A549 (cell line): ENCODE results near the gene NHERF1. TPM values are rescaled to one million over a fixed set of nuclear protein-coding genes. Genes with fewer than 3 reads are reported as not detected.
A peak's percentile ranks its signal among the peaks of the same experiment; 100 is the strongest.

ENCODE experiments used
- ATAC-seq, 2 experiments: fragments of 200-7000 bp in 1 of 2; fragments of >200 bp in 1 of 2; cut with Nextera tagmentation in 1 of 2; cut with Tn5 transposase in 1 of 2; 3 replicates each; pipeline versions ENCODE4 v1.8.0 to v1.9.1; 2018 to 2020; ENCODE audit warnings: mild to moderate bottlenecking in 1 of 2, moderate library complexity in 1 of 2
- CTCF ChIA-PET: fragments of 300-600 bp; sonication (Branson Sonifier 250); formaldehyde crosslinking; extraction: SDS; loops from one replicate; lab custom pipeline; 2021; ENCODE audit warnings: antibody characterized with exemption, inconsistent platforms; lab: Yijun Ruan, JAX
- POLR2A ChIA-PET: fragments of 350-600 bp; formaldehyde crosslinking; extraction: SDS; loops from one replicate; lab custom pipeline; 2021; ENCODE audit warnings: antibody characterized with exemption, inconsistent platforms; lab: Yijun Ruan, JAX
- DNase-seq, 2 experiments: peaks; one replicate each; pipeline versions ENCODE4 v3.0.0 to v3.0.0-alpha.2; 2011 to 2016; ENCODE audit warnings: low read depth in 1 of 2, low spot score in 1 of 2
- FAIRE-seq: peaks from 2 replicates; lab custom pipeline; 2011; peaks lifted over from hg19 to GRCh38; lab: Jason Lieb, UNC
- H3K27ac ChIP-seq, 2 experiments: fragments of >200 bp; sonication (Bioruptor Twin); formaldehyde crosslinking; 3 replicates each; pipeline ENCODE4 v1.5.1; 2016 to 2017
- H3K4me1 ChIP-seq: fragments of >200 bp; sonication (Bioruptor Twin); formaldehyde crosslinking; 3 replicates; pipeline ENCODE4 v1.6.1; 2016
- H3K4me2 ChIP-seq: fragments of >200 bp; sonication (Bioruptor Twin); formaldehyde crosslinking; 3 replicates; pipeline ENCODE4 v1.6.1; 2016
- H3K4me3 ChIP-seq: fragments of >200 bp; sonication (Bioruptor Twin); formaldehyde crosslinking; 3 replicates; pipeline ENCODE4 v1.5.1; 2016
- H3K9me3 ChIP-seq: fragments of >200 bp; sonication (Bioruptor Twin); formaldehyde crosslinking; 3 replicates; pipeline ENCODE4 v1.6.1; 2016
- BCL3 ChIP-seq: fragments of >200 bp; sonication (Bioruptor Twin); formaldehyde crosslinking; IDR thresholded peaks from 3 replicates; pipeline ENCODE4 v1.6.1; 2016
- CEBPB ChIP-seq, 2 experiments: fragments of >200 bp in 1 of 2; sonication (Bioruptor Twin) in 1 of 2; formaldehyde crosslinking in 1 of 2; IDR thresholded peaks; 2 replicates each; pipeline ENCODE4 v1.6.1; 2012 to 2016
- CHD4 ChIP-seq: fragments of 200-600 bp; sonication (generic); IDR thresholded peaks from 2 replicates; pipeline ENCODE4 v1.6.1; 2016; ENCODE audit warnings: antibody characterized with exemption, mild to moderate bottlenecking, borderline replicate concordance
- E2F6 ChIP-seq: IDR thresholded peaks from 2 replicates; pipeline ENCODE4 v1.6.1; 2012; ENCODE audit warnings: low read depth, borderline replicate concordance
- EHF ChIP-seq: fragments of 250-450 bp; sonication (Bioruptor Pico); IDR thresholded peaks from 2 replicates; pipeline ENCODE4 v1.5.0; 2020; ENCODE audit warnings: mild to moderate bottlenecking
- EHMT2 ChIP-seq: fragments of 200-600 bp; sonication (generic); IDR thresholded peaks from 2 replicates; pipeline ENCODE4 v1.6.1; 2016; ENCODE audit warnings: antibody characterized with exemption, low read depth, mild to moderate bottlenecking, moderate library complexity
- EP300 ChIP-seq, 2 experiments: fragments of >200 bp; sonication (Bioruptor Twin); formaldehyde crosslinking; IDR thresholded peaks; 2 replicates in 1 of 2; 3 replicates in 1 of 2; pipeline ENCODE4 v1.6.1; 2016 to 2017
- FOSL2 ChIP-seq, 2 experiments: fragments of 450-650 bp in 1 of 2; fragments of >200 bp in 1 of 2; sonication (Bioruptor Twin) in 1 of 2; formaldehyde crosslinking; IDR thresholded peaks; 2 replicates each; pipeline versions ENCODE4 v1.5.0 to v1.6.1; 2016 to 2020; ENCODE audit warnings: mild to moderate bottlenecking in 1 of 2, moderate library complexity in 1 of 2
- FOXS1 ChIP-seq: fragments of 250-450 bp; sonication (Bioruptor Pico); IDR thresholded peaks from 2 replicates; pipeline ENCODE4 v1.5.0; 2020; ENCODE audit warnings: mild to moderate bottlenecking, moderate library complexity
- GATA3 ChIP-seq: IDR thresholded peaks from 2 replicates; pipeline ENCODE4 v1.6.1; 2012; ENCODE audit warnings: borderline replicate concordance
- HEYL ChIP-seq: fragments of 250-450 bp; sonication (Bioruptor Pico); IDR thresholded peaks from 2 replicates; pipeline ENCODE4 v1.8.0; 2021; ENCODE audit warnings: mild to moderate bottlenecking, moderate library complexity
- HOXB13 ChIP-seq: fragments of 250-450 bp; sonication (Bioruptor Pico); IDR thresholded peaks from 2 replicates; pipeline ENCODE4 v1.5.0; 2020; ENCODE audit warnings: low read depth, mild to moderate bottlenecking, moderate library complexity
- JUNB ChIP-seq: fragments of >200 bp; sonication (Bioruptor Twin); formaldehyde crosslinking; IDR thresholded peaks from 2 replicates; pipeline ENCODE4 v1.6.1; 2016
- MAZ ChIP-seq: fragments of 150-350 bp; IDR thresholded peaks from 2 replicates; pipeline ENCODE4 v1.6.1; 2014; ENCODE audit warnings: antibody characterized with exemption, low read depth, low read length, borderline replicate concordance
- NPAS2 ChIP-seq: fragments of 250-450 bp; sonication (Bioruptor Pico); IDR thresholded peaks from 2 replicates; pipeline ENCODE4 v1.8.0; 2022; ENCODE audit warnings: mild to moderate bottlenecking, moderate library complexity, borderline replicate concordance
- PHF8 ChIP-seq: fragments of 200-600 bp; sonication (generic); IDR thresholded peaks from 2 replicates; pipeline ENCODE4 v1.6.1; 2016; ENCODE audit warnings: low read depth, mild to moderate bottlenecking, antibody characterized with exemption, moderate library complexity, borderline replicate concordance
- POLR2A ChIP-seq: IDR thresholded peaks from 2 replicates; pipeline ENCODE4 v1.6.1; 2012; ENCODE audit warnings: mild to moderate bottlenecking, low read length
- RAD21 ChIP-seq, 2 experiments: fragments of >200 bp in 1 of 2; sonication (Bioruptor Twin) in 1 of 2; formaldehyde crosslinking in 1 of 2; IDR thresholded peaks in 1 of 2; conservative IDR thresholded peaks in 1 of 2; 2 replicates in 1 of 2; 3 replicates in 1 of 2; pipeline ENCODE4 v1.6.1; 2012 to 2018; ENCODE audit warnings: inconsistent platforms in 1 of 2
- REST ChIP-seq: fragments of 200-600 bp; sonication (generic); IDR thresholded peaks from 2 replicates; pipeline ENCODE4 v1.6.1; 2016; ENCODE audit warnings: antibody characterized with exemption, mild to moderate bottlenecking, moderate library complexity
- SREBF2 ChIP-seq: fragments of 450-650 bp; IDR thresholded peaks from 2 replicates; pipeline ENCODE4 v1.6.1; 2014; ENCODE audit warnings: mild to moderate bottlenecking, moderate library complexity
- ZFP36 ChIP-seq: fragments of 450-650 bp; IDR thresholded peaks from 2 replicates; pipeline ENCODE4 v1.6.1; 2014; ENCODE audit warnings: borderline replicate concordance; ENCODE audit not compliant: partially characterized antibody
- ZSCAN20 ChIP-seq: fragments of 250-450 bp; sonication (Bioruptor Pico); IDR thresholded peaks from 2 replicates; pipeline ENCODE4 v1.8.0; 2022; ENCODE audit warnings: mild to moderate bottlenecking, moderate library complexity
- WGBS: methylation state at CpG from one replicate; pipeline ENCODE4 v1.1.6; 2017; ENCODE audit errors: missing lambda C conversion rate; 5-methylcytosine and 5-hydroxymethylcytosine counted together
- polyA minus RNA-seq: library from RNA; depleted of rRNA, polyadenylated mRNA; stranded (reverse); fragments of >200 nt; gene quantifications from 2 replicates; pipeline ENCODE4 v1.2.3, GENCODE V29; 2011; rRNA and poly(A)+ RNA removed
- polyA plus RNA-seq, 4 experiments: library from polyadenylated mRNA; depleted of rRNA in 3 of 4; stranded (reverse); fragments of >200 nt; fragmentation: RNase III in 1 of 4; extraction: RNeasy Plus Mini Kit Qiagen cat#74134 plus additional on column Dnase treatment in 1 of 4; gene quantifications; 2 replicates in 3 of 4; 3 replicates in 1 of 4; pipeline ENCODE4 v1.2.3, GENCODE V29; 2011 to 2017
- TF ChIP-seq, protein P1 (sequence below): fragments of 250-450 bp; sonication (Bioruptor Pico); IDR thresholded peaks from 2 replicates; pipeline ENCODE4 v1.5.0; 2021; ENCODE audit warnings: mild to moderate bottlenecking, moderate library complexity, borderline replicate concordance
- TF ChIP-seq, protein P2 (sequence below): fragments of >200 bp; sonication (Bioruptor Twin); formaldehyde crosslinking; IDR thresholded peaks from 3 replicates; pipeline ENCODE4 v1.5.1; 2016
- TF ChIP-seq, protein P3 (sequence below): IDR thresholded peaks from 2 replicates; pipeline ENCODE4 v1.6.1; 2012
- TF ChIP-seq, protein P4 (sequence below): fragments of >200 bp; sonication (Bioruptor Twin); formaldehyde crosslinking; IDR thresholded peaks from 2 replicates; pipeline ENCODE4 v1.6.1; 2016

NHERF1 gene
- 50.2 and 51.5 TPM in 2 replicates for polyA plus RNA-seq (2011; rRNA removed)
- 42.4 and 49.5 TPM in 2 replicates for polyA plus RNA-seq (2012; cell fraction: cytosol; rRNA removed)
- 39.5 and 41.7 TPM in 2 replicates for polyA plus RNA-seq (2012; cell fraction: nucleus; rRNA removed)
- 34.2 to 41.5 TPM (median 40.8 TPM) in 3 replicates for polyA plus RNA-seq (2017; fragmentation: RNase III; extraction: RNeasy Plus Mini Kit Qiagen cat#74134 plus additional on column Dnase treatment)
- 48.8 and 51.2 TPM in 2 replicates for polyA minus RNA-seq

- CTCF ChIA-PET, result interaction anchor here (1.1 to 21.5 kb wide), 9 partner anchors 12 to 182 kb away, joined by 3 to 705 read pairs (median 26); partner anchors contain the start of genes NAT9 and RAB37
- peak within 1 kb of the TSS; percentile 76 for H3K4me3 ChIP-seq
- POLR2A ChIA-PET, result interaction anchor here (0.6 to 1.7 kb wide), 8 partner anchors 11 to 124 kb away, joined by 3 to 15 read pairs (median 4); partner anchors contain the start of gene FDXR
- no peaks in the 10 kb centered on the region for H3K9me3 ChIP-seq
- 1% methylated on average over 72 of the region's 90 CpGs for WGBS
- DNase-seq, result peak; percentile 59 to 90
- peak within 1 kb of the TSS; percentile 90 for H3K4me2 ChIP-seq
- no peak for FAIRE-seq
- peaks cover 30% of the 10 kb centered on the region for H3K4me1 ChIP-seq
- peak within 1 kb of the TSS; percentile 71 to 88 for H3K27ac ChIP-seq
- peak; percentile 86 to 96 for ATAC-seq
- TF ChIP-seq ZFP36 (no peak), SREBF2 (no peak), HOXB13 (CRISPR knock-in tag) (no peak), E2F6 (peak; percentile 11; the same call in 1 of the 2 replicates), JUNB (no peak), REST (no peak), MAZ (0 out of 2 replicates have a peak, but pooled peaks have one; percentile 10), CHD4 (no peak), EP300 (IDR thresholded peaks at IDR 0.05) (no peak), CEBPB (IDR thresholded peaks at IDR 0.05) (no peak), FOSL2 (IDR thresholded peaks at IDR 0.05) (no peak), FOSL2 (CRISPR knock-in tag; IDR thresholded peaks at IDR 0.05) (no peak), POLR2A (peak; percentile 99), GATA3 (no peak), EHF (CRISPR knock-in tag) (no peak), HEYL (no peak), BCL3 (peak; percentile 93), PHF8 (peak; percentile 84), FOXS1 (CRISPR knock-in tag) (no peak), RAD21 (conservative IDR thresholded peaks at IDR 0.05 in 1 of 2, IDR thresholded peaks at IDR 0.05 in 1 of 2) (peak in 1 of 2 experiments; percentile 36; a peak in 1 of 5 replicates), EHMT2 (no peak), NPAS2 (CRISPR knock-in tag) (no peak), ZSCAN20 (CRISPR knock-in tag) (no peak)
- TF ChIP-seq, protein P1, sequence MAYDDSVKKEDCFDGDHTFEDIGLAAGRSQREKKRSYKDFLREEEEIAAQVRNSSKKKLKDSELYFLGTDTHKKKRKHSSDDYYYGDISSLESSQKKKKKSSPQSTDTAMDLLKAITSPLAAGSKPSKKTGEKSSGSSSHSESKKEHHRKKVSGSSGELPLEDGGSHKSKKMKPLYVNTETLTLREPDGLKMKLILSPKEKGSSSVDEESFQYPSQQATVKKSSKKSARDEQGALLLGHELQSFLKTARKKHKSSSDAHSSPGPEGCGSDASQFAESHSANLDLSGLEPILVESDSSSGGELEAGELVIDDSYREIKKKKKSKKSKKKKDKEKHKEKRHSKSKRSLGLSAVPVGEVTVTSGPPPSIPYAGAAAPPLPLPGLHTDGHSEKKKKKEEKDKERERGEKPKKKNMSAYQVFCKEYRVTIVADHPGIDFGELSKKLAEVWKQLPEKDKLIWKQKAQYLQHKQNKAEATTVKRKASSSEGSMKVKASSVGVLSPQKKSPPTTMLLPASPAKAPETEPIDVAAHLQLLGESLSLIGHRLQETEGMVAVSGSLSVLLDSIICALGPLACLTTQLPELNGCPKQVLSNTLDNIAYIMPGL (CRISPR knock-in tag), result no peak
- TF ChIP-seq, protein P2, sequence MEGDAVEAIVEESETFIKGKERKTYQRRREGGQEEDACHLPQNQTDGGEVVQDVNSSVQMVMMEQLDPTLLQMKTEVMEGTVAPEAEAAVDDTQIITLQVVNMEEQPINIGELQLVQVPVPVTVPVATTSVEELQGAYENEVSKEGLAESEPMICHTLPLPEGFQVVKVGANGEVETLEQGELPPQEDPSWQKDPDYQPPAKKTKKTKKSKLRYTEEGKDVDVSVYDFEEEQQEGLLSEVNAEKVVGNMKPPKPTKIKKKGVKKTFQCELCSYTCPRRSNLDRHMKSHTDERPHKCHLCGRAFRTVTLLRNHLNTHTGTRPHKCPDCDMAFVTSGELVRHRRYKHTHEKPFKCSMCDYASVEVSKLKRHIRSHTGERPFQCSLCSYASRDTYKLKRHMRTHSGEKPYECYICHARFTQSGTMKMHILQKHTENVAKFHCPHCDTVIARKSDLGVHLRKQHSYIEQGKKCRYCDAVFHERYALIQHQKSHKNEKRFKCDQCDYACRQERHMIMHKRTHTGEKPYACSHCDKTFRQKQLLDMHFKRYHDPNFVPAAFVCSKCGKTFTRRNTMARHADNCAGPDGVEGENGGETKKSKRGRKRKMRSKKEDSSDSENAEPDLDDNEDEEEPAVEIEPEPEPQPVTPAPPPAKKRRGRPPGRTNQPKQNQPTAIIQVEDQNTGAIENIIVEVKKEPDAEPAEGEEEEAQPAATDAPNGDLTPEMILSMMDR, result no peak; the same call in 2 of the 3 replicates
- TF ChIP-seq, protein P3, sequence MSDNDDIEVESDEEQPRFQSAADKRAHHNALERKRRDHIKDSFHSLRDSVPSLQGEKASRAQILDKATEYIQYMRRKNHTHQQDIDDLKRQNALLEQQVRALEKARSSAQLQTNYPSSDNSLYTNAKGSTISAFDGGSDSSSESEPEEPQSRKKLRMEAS, result peak; percentile 74; the same call in 1 of the 2 replicates
- TF ChIP-seq, protein P4, sequence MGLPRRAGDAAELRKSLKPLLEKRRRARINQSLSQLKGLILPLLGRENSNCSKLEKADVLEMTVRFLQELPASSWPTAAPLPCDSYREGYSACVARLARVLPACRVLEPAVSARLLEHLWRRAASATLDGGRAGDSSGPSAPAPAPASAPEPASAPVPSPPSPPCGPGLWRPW, result no peak
Observed at GRCh38 chr17:74748529-74749278, at the start of gene NHERF1. TSS of gene NHERF1 (plus strand) at chr17:74748628. CDS start at chr17:74748847, 219 bp downstream.
